GM18520 (cell line): ENCODE measurements around the gene GEMIN7.
A peak's percentile ranks its signal among the peaks of the same experiment; 100 is the strongest.

Experiments used
- ATAC-seq: cut with Tn5 transposase; IDR thresholded peaks from one replicate; pipeline ENCODE4 v1.9.1; 2021; ENCODE audit not compliant: unreplicated experiment

The GEMIN7 gene

GRCh38 chr19:45079063-45079910 lies at the start of gene GEMIN7:
Gene GEMIN7 (plus strand): TSS chr19:45079260. CDS start chr19:45090115, 10,855 bp downstream.
- ATAC-seq = peak; percentile 20

GRCh38 chr19:45030825-45031224 lies 48.2 kb upstream of the GEMIN7 start:
- no peak for ATAC-seq

- ATAC-seq = no peak
Observed at GRCh38 chr19:45032421-45032820, 46.6 kb upstream of the GEMIN7 start.

- ATAC-seq = no peak
Observed at GRCh38 chr19:45035755-45036154, 43.3 kb upstream of the GEMIN7 start.

GRCh38 chr19:45037393-45038169 lies 41.5 kb upstream of the GEMIN7 start:
- ATAC-seq = no peak

- peak; percentile 81 for ATAC-seq
Observed at GRCh38 chr19:45038931-45039893, 39.8 kb upstream of the GEMIN7 start, which contains the start of gene CLASRP. Gene CLASRP (plus strand): TSS chr19:45039045. CDS start chr19:45040213, 1,168 bp downstream.

- ATAC-seq = no peak
Observed at GRCh38 chr19:45040059-45040771, 38.8 kb upstream of the GEMIN7 start.

GRCh38 chr19:45041125-45041524 lies 37.9 kb upstream of the GEMIN7 start:
- ATAC-seq = no peak

- ATAC-seq = no peak
Observed at GRCh38 chr19:45045671-45046353, 33.2 kb upstream of the GEMIN7 start.

- ATAC-seq = no peak
Observed at GRCh38 chr19:45046355-45046754, 32.7 kb upstream of the GEMIN7 start.

GRCh38 chr19:45047188-45047797 lies 31.8 kb upstream of the GEMIN7 start:
- no peak for ATAC-seq

GRCh38 chr19:45049073-45049736 lies 29.9 kb upstream of the GEMIN7 start:
- ATAC-seq = no peak

GRCh38 chr19:45050036-45050435 lies 29.0 kb upstream of the GEMIN7 start:
- no peak for ATAC-seq

- no peak for ATAC-seq
Observed at GRCh38 chr19:45051929-45052579, 27.0 kb upstream of the GEMIN7 start.

- no peak for ATAC-seq
Observed at GRCh38 chr19:45056831-45057230, 22.2 kb upstream of the GEMIN7 start.

- no peak for ATAC-seq
Observed at GRCh38 chr19:45057444-45057843, 21.6 kb upstream of the GEMIN7 start.

- no peak for ATAC-seq
Observed at GRCh38 chr19:45058622-45059159, 20.4 kb upstream of the GEMIN7 start.
